ENCODE results near the gene MAP3K5.
"Not testable (repeated sequence)": the region's sequence is repeated elsewhere in the genome, so short reads cannot be mapped to it uniquely, and the experiment has no call there.

The MAP3K5 gene

GRCh38 chr6:136793363-136793762 lies 1.1 kb upstream of the MAP3K5 start:
- no peak for DNase-seq (ENCODE audit: low spot score)
- ChIA-PET POLR2A (ENCODE audit: low non-redundant PET) (no interaction called here), CTCF (interaction anchor here (0.6 to 2.6 kb wide), 8 partner anchors 8 to 153 kb away, joined by 3 to 117 read pairs (median 5); partner anchors contain the start of gene SLC35D3)
- peak overlapping the region; percentile 89 for H3K27ac ChIP-seq
- TF ChIP-seq CTCF (conservative IDR thresholded peaks at IDR 0.05; ENCODE audit: low read depth): no peak

GRCh38 chr6:136792095-136792409 lies 225 bp downstream of the MAP3K5 start:
- CTCF ChIA-PET: interaction anchor here (0.6 to 2.6 kb wide), 31 partner anchors 9 to 537 kb away, joined by 3 to 117 read pairs (median 4); partner anchors contain the start of gene MAP7
- no peak for DNase-seq (ENCODE audit: low spot score)
- H3K27ac ChIP-seq: peak overlapping the region; percentile 89
- TF ChIP-seq CTCF (conservative IDR thresholded peaks at IDR 0.05; ENCODE audit: low read depth): no peak
- POLR2A ChIA-PET (ENCODE audit: low non-redundant PET): interaction anchor here (0.5 to 1.3 kb wide), 4 partner anchors 23 to 148 kb away, joined by 3 to 5 read pairs (median 3); no protein-coding TSS in a partner anchor

- no peak for DNase-seq (ENCODE audit: low spot score)
- CTCF ChIA-PET: interaction anchor here (0.6 to 2.6 kb wide), 22 partner anchors 11 to 536 kb away, joined by 3 to 117 read pairs (median 4); no protein-coding TSS in a partner anchor
- peak overlapping the region; percentile 89 for H3K27ac ChIP-seq
- TF ChIP-seq CTCF (conservative IDR thresholded peaks at IDR 0.05; ENCODE audit: low read depth): no peak
- POLR2A ChIA-PET (ENCODE audit: low non-redundant PET): interaction anchor here (0.5 to 1.3 kb wide), 4 partner anchors 22 to 147 kb away, joined by 3 to 5 read pairs (median 3); no protein-coding TSS in a partner anchor
Measured at GRCh38 chr6:136791296-136792094, 782 bp downstream of the MAP3K5 start.

- TF ChIP-seq CTCF (conservative IDR thresholded peaks at IDR 0.05; ENCODE audit: low read depth): no peak
- DNase-seq (ENCODE audit: low spot score): no peak
- POLR2A ChIA-PET (ENCODE audit: low non-redundant PET): no interaction called here
- CTCF ChIA-PET: interaction anchor here (0.6 to 2.6 kb wide), 5 partner anchors 65 to 718 kb away, joined by 3 to 117 read pairs (median 3); no protein-coding TSS in a partner anchor
- H3K27ac ChIP-seq: peak overlapping the region; percentile 89
Measured at GRCh38 chr6:136790411-136791295, 1.6 kb downstream of the MAP3K5 start.

GRCh38 chr6:136789440-136789839 lies 2.8 kb downstream of the MAP3K5 start:
- POLR2A ChIA-PET (ENCODE audit: low non-redundant PET); H3K27ac ChIP-seq; DNase-seq (ENCODE audit: low spot score); CTCF ChIA-PET: not testable (repeated sequence)

GRCh38 chr6:136788069-136788902 lies 4.0 kb downstream of the MAP3K5 start:
- ChIA-PET CTCF (interaction anchor here (0.7 kb wide), 1 partner anchor 144 kb away, joined by 4 read pairs; no protein-coding TSS in a partner anchor), POLR2A (ENCODE audit: low non-redundant PET) (no interaction called here)
- TF ChIP-seq CTCF (conservative IDR thresholded peaks at IDR 0.05; ENCODE audit: low read depth): no peak
- no peak overlapping the region for H3K27ac ChIP-seq
- DNase-seq (ENCODE audit: low spot score): no peak
